ENCODE data around the gene KRT72. TPM values are rescaled to one million over a fixed set of nuclear protein-coding genes. Genes with fewer than 3 reads are reported as not detected.

The KRT72 gene
- polyA plus RNA-seq, 4 donors, result 3.2 to 24.6 (median 9.8) TPM; not detected in 1

GRCh38 chr12:52606581-52607218 lies 5.4 kb upstream of the KRT72 start:
- no peaks in the 10 kb centered on the region for H3K4me1 ChIP-seq (ENCODE audit: control insufficient read depth in 3 of 3, insufficient read depth in 2 of 3, low read depth in 1 of 3, low read length in 2 of 3)
- H3K4me3 ChIP-seq (ENCODE audit: low read depth in 1 of 3, low read length in 3 of 3), result no peak overlapping the region
- DNase-seq (no peak), FAIRE-seq (no peak)
- WGBS, 3 donors, result 72 to 93% (median 83%) methylated on average over 7 of the region's 7 CpGs
- H3K9me3 ChIP-seq (ENCODE audit: control insufficient read depth in 2 of 2, insufficient read depth in 1 of 2, low read depth in 1 of 2, low read length in 1 of 2), result no peaks in the 10 kb centered on the region
- H3K27me3 ChIP-seq (ENCODE audit: control insufficient read depth in 3 of 3, insufficient read depth in 3 of 3, low read length in 3 of 3), result peaks cover 0 to 42% (median 7%) of the 10 kb centered on the region in 3 donors
- H3K27ac ChIP-seq (ENCODE audit: low read depth in 1 of 3, low read length in 2 of 3), result no peak overlapping the region
- H3K36me3 ChIP-seq (ENCODE audit: control insufficient read depth in 3 of 3, insufficient read depth in 2 of 3, low read depth in 1 of 3, low read length in 3 of 3), result no peaks in the 10 kb centered on the region

- peaks cover 2 to 45% (median 13%) of the 10 kb centered on the region in 3 donors for H3K27me3 ChIP-seq (ENCODE audit: control insufficient read depth in 3 of 3, insufficient read depth in 3 of 3, low read length in 3 of 3)
- no peak for FAIRE-seq
- 80 to 86% (median 84%) methylated on average over 3 of the region's 3 CpGs for WGBS, 3 donors
Observed at GRCh38 chr12:52606096-52606495, 4.8 kb upstream of the KRT72 start.

GRCh38 chr12:52605542-52605941 lies 4.3 kb upstream of the KRT72 start:
- WGBS, 3 donors, result 86 to 97% (median 88%) methylated on average over 1 of the region's 1 CpG
- Histone ChIP-seq H3K9me3 (ENCODE audit: control insufficient read depth in 2 of 2, insufficient read depth in 1 of 2, low read depth in 1 of 2, low read length in 1 of 2) (peaks cover 0 to 2% of the 10 kb centered on the region in 2 donors), H3K27me3 (ENCODE audit: control insufficient read depth in 3 of 3, insufficient read depth in 3 of 3, low read length in 3 of 3) (peaks cover 3 to 45% (median 15%) of the 10 kb centered on the region in 3 donors), H3K36me3 (ENCODE audit: control insufficient read depth in 3 of 3, insufficient read depth in 2 of 3, low read depth in 1 of 3, low read length in 3 of 3) (no peaks in the 10 kb centered on the region), H3K4me1 (ENCODE audit: control insufficient read depth in 3 of 3, insufficient read depth in 2 of 3, low read depth in 1 of 3, low read length in 2 of 3) (no peaks in the 10 kb centered on the region), H3K4me3 (ENCODE audit: low read depth in 1 of 3, low read length in 3 of 3) (no peak overlapping the region), H3K27ac (ENCODE audit: low read depth in 1 of 3, low read length in 2 of 3) (no peak overlapping the region)
- FAIRE-seq (no peak), DNase-seq (no peak)

More at GRCh38 chr12:52606096-52606495, 4.8 kb upstream of the KRT72 start:
- Histone ChIP-seq H3K9me3 (ENCODE audit: control insufficient read depth in 2 of 2, insufficient read depth in 1 of 2, low read depth in 1 of 2, low read length in 1 of 2) (no peaks in the 10 kb centered on the region), H3K4me3 (ENCODE audit: low read depth in 1 of 3, low read length in 3 of 3) (no peak overlapping the region), H3K36me3 (ENCODE audit: control insufficient read depth in 3 of 3, insufficient read depth in 2 of 3, low read depth in 1 of 3, low read length in 3 of 3) (no peaks in the 10 kb centered on the region), H3K4me1 (ENCODE audit: control insufficient read depth in 3 of 3, insufficient read depth in 2 of 3, low read depth in 1 of 3, low read length in 2 of 3) (no peaks in the 10 kb centered on the region), H3K27ac (ENCODE audit: low read depth in 1 of 3, low read length in 2 of 3) (no peak overlapping the region)
- DNase-seq, result no peak

DNA sequence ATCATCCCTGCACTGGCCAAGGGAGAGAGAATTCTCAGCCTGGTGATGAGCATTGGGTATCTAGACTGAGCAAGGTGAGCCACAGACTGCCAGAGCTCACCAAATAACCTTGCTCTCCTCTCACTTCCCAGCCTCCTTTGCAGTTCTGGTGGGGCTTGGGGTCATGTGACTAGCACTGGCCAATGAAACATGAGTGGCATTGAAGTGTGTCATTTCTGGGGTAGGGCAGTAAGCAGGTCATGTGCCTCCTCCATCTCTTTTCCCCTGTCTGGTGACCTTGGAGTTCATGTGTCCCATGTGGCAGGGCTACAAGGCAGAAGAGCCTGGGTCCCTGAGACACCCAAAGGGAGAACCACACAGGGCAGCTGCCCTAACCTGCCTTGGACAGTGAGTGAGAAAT lies 3.6 kb upstream of the KRT72 start:
- peaks cover 0 to 2% of the 10 kb centered on the region in 2 donors for H3K9me3 ChIP-seq (ENCODE audit: control insufficient read depth in 2 of 2, insufficient read depth in 1 of 2, low read depth in 1 of 2, low read length in 1 of 2)
- no peak overlapping the region for H3K27ac ChIP-seq (ENCODE audit: low read depth in 1 of 3, low read length in 2 of 3)
- no peak for FAIRE-seq
- no peaks in the 10 kb centered on the region for H3K4me1 ChIP-seq (ENCODE audit: control insufficient read depth in 3 of 3, insufficient read depth in 2 of 3, low read depth in 1 of 3, low read length in 2 of 3)
- H3K27me3 ChIP-seq (ENCODE audit: control insufficient read depth in 3 of 3, insufficient read depth in 3 of 3, low read length in 3 of 3), result peaks cover 3 to 47% (median 16%) of the 10 kb centered on the region in 3 donors
- DNase-seq, result no peak
- H3K36me3 ChIP-seq (ENCODE audit: control insufficient read depth in 3 of 3, insufficient read depth in 2 of 3, low read depth in 1 of 3, low read length in 3 of 3), result no peaks in the 10 kb centered on the region
- H3K4me3 ChIP-seq (ENCODE audit: low read depth in 1 of 3, low read length in 3 of 3), result no peak overlapping the region

- Histone ChIP-seq H3K4me1 (ENCODE audit: control insufficient read depth in 3 of 3, insufficient read depth in 2 of 3, low read depth in 1 of 3, low read length in 2 of 3) (no peaks in the 10 kb centered on the region), H3K4me3 (ENCODE audit: low read depth in 1 of 3, low read length in 3 of 3) (no peak overlapping the region), H3K27me3 (ENCODE audit: control insufficient read depth in 3 of 3, insufficient read depth in 3 of 3, low read length in 3 of 3) (peaks cover 3 to 59% (median 20%) of the 10 kb centered on the region in 3 donors), H3K9me3 (ENCODE audit: control insufficient read depth in 2 of 2, insufficient read depth in 1 of 2, low read depth in 1 of 2, low read length in 1 of 2) (peaks cover 0 to 2% of the 10 kb centered on the region in 2 donors), H3K36me3 (ENCODE audit: control insufficient read depth in 3 of 3, insufficient read depth in 2 of 3, low read depth in 1 of 3, low read length in 3 of 3) (no peaks in the 10 kb centered on the region), H3K27ac (ENCODE audit: low read depth in 1 of 3, low read length in 2 of 3) (no peak overlapping the region)
- FAIRE-seq (no peak), DNase-seq (no peak)
- 82 to 94% (median 87%) methylated on average over 2 of the region's 2 CpGs for WGBS, 3 donors
Observed at GRCh38 chr12:52603314-52603713, 2.1 kb upstream of the KRT72 start.

DNA sequence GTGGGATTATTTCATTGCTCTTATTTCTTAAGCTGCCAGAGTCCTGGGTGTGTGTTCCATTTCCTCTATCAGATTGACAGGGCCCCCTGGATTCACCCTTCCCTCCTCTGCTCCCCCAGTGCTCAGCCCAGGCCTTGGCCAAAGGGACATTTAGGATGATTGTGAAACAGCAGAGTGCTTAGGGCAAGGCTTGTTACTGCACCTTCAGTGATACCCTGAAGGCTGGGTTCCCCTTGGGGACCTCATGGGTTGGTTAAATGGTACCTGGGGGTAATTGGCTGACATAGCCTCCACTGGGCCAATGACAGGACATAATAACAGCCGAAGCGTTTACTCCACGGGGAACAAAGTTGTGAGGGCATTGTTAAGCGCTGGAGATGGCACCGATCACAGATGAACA lies 1.3 kb upstream of the KRT72 start:
- peaks cover 3 to 58% (median 20%) of the 10 kb centered on the region in 3 donors for H3K27me3 ChIP-seq (ENCODE audit: control insufficient read depth in 3 of 3, insufficient read depth in 3 of 3, low read length in 3 of 3)

DNA sequence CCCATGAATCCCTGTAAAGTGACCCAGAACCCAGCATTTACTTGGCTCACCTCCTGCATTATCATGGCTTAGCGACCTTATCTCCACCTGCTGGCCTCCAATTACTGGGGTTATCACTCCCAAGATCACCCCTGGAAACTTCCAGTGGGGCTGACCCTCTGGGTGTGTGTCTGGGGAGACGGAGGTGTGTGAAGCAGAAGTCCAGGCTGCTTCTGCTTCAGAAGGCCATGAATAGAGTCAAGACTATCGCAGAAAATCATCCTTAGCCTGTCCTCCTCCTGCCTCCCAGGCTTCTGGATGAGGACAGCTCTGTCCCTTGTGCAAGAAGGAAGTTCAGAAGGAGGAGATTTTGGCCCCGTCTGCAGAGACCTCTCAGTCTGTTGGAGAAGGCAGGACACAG lies 408 bp upstream of the KRT72 start:
- H3K36me3 ChIP-seq (ENCODE audit: control insufficient read depth in 3 of 3, insufficient read depth in 2 of 3, low read depth in 1 of 3, low read length in 3 of 3), result no peaks in the 10 kb centered on the region
- H3K9me3 ChIP-seq (ENCODE audit: control insufficient read depth in 2 of 2, insufficient read depth in 1 of 2, low read depth in 1 of 2, low read length in 1 of 2), result peaks cover 0 to 2% of the 10 kb centered on the region in 2 donors
- H3K4me1 ChIP-seq (ENCODE audit: control insufficient read depth in 3 of 3, insufficient read depth in 2 of 3, low read depth in 1 of 3, low read length in 2 of 3), result no peaks in the 10 kb centered on the region
- H3K27me3 ChIP-seq (ENCODE audit: control insufficient read depth in 3 of 3, insufficient read depth in 3 of 3, low read length in 3 of 3), result peaks cover 3 to 58% (median 20%) of the 10 kb centered on the region in 3 donors
- DNase-seq (no peak), FAIRE-seq (no peak)
- 55 to 58% (median 55%) methylated on average over 4 of the region's 4 CpGs for WGBS, 3 donors
- H3K4me3 ChIP-seq (ENCODE audit: low read depth in 1 of 3, low read length in 3 of 3), result no peak overlapping the region
- H3K27ac ChIP-seq (ENCODE audit: low read depth in 1 of 3, low read length in 2 of 3), result no peak overlapping the region

More for the DNA sequence above, 1.3 kb upstream of the KRT72 start:
- no peak for DNase-seq
- Histone ChIP-seq H3K4me1 (ENCODE audit: control insufficient read depth in 3 of 3, insufficient read depth in 2 of 3, low read depth in 1 of 3, low read length in 2 of 3) (no peaks in the 10 kb centered on the region), H3K27ac (ENCODE audit: low read depth in 1 of 3, low read length in 2 of 3) (no peak overlapping the region), H3K4me3 (ENCODE audit: low read depth in 1 of 3, low read length in 3 of 3) (no peak overlapping the region), H3K9me3 (ENCODE audit: control insufficient read depth in 2 of 2, insufficient read depth in 1 of 2, low read depth in 1 of 2, low read length in 1 of 2) (peaks cover 0 to 2% of the 10 kb centered on the region in 2 donors), H3K36me3 (ENCODE audit: control insufficient read depth in 3 of 3, insufficient read depth in 2 of 3, low read depth in 1 of 3, low read length in 3 of 3) (no peaks in the 10 kb centered on the region)
- no peak for FAIRE-seq
- 91 to 92% (median 91%) methylated on average over 5 of the region's 5 CpGs for WGBS, 3 donors

GRCh38 chr12:52600475-52600874 lies 788 bp downstream of the KRT72 start:
- 83 to 87% (median 86%) methylated on average over 12 of the region's 12 CpGs for WGBS, 3 donors
- no peaks in the 10 kb centered on the region for H3K4me1 ChIP-seq (ENCODE audit: control insufficient read depth in 3 of 3, insufficient read depth in 2 of 3, low read depth in 1 of 3, low read length in 2 of 3)
- no peaks in the 10 kb centered on the region for H3K36me3 ChIP-seq (ENCODE audit: control insufficient read depth in 3 of 3, insufficient read depth in 2 of 3, low read depth in 1 of 3, low read length in 3 of 3)
- peaks cover 3 to 58% (median 20%) of the 10 kb centered on the region in 3 donors for H3K27me3 ChIP-seq (ENCODE audit: control insufficient read depth in 3 of 3, insufficient read depth in 3 of 3, low read length in 3 of 3)
- H3K27ac ChIP-seq (ENCODE audit: low read depth in 1 of 3, low read length in 2 of 3), result no peak overlapping the region
- FAIRE-seq (no peak), DNase-seq (no peak)
- no peak overlapping the region for H3K4me3 ChIP-seq (ENCODE audit: low read depth in 1 of 3, low read length in 3 of 3)
- H3K9me3 ChIP-seq (ENCODE audit: control insufficient read depth in 2 of 2, insufficient read depth in 1 of 2, low read depth in 1 of 2, low read length in 1 of 2), result peaks cover 0 to 2% of the 10 kb centered on the region in 2 donors

GRCh38 chr12:52600071-52600470 lies 1.2 kb downstream of the KRT72 start:
- FAIRE-seq, result no peak
- H3K27ac ChIP-seq (ENCODE audit: low read depth in 1 of 3, low read length in 2 of 3), result no peak overlapping the region
- H3K9me3 ChIP-seq (ENCODE audit: control insufficient read depth in 2 of 2, insufficient read depth in 1 of 2, low read depth in 1 of 2, low read length in 1 of 2), result peaks cover 0 to 2% of the 10 kb centered on the region in 2 donors
- H3K27me3 ChIP-seq (ENCODE audit: control insufficient read depth in 3 of 3, insufficient read depth in 3 of 3, low read length in 3 of 3), result peaks cover 3 to 58% (median 20%) of the 10 kb centered on the region in 3 donors
- H3K36me3 ChIP-seq (ENCODE audit: control insufficient read depth in 3 of 3, insufficient read depth in 2 of 3, low read depth in 1 of 3, low read length in 3 of 3), result no peaks in the 10 kb centered on the region
- 37 to 59% (median 50%) methylated on average over 2 of the region's 2 CpGs for WGBS, 3 donors
- H3K4me1 ChIP-seq (ENCODE audit: control insufficient read depth in 3 of 3, insufficient read depth in 2 of 3, low read depth in 1 of 3, low read length in 2 of 3), result no peaks in the 10 kb centered on the region
- no peak overlapping the region for H3K4me3 ChIP-seq (ENCODE audit: low read depth in 1 of 3, low read length in 3 of 3)
- no peak for DNase-seq

All from small intestine (tissue), 7 donors.